KBM-7 (cell line): ENCODE measurements around the gene C3orf62.
"Not testable (repeated sequence)": the region's sequence is repeated elsewhere in the genome, so short reads cannot be mapped to it uniquely, and the experiment has no call there.

Experiments used
- DNase-seq: peaks from one replicate; pipeline ENCODE4 v3.0.0-alpha.2; 2015
- in situ Hi-C: fragments of 300-500 bp; cut with MboI; formaldehyde crosslinking; loops from 2 replicates; pipeline ENCODE4 v1.14.3; 2020; ENCODE audit warnings: low sequenced_read_pairs, low pct_unique_long_range_greater_than_20kb, mixed read lengths

Gene C3orf62

DNA sequence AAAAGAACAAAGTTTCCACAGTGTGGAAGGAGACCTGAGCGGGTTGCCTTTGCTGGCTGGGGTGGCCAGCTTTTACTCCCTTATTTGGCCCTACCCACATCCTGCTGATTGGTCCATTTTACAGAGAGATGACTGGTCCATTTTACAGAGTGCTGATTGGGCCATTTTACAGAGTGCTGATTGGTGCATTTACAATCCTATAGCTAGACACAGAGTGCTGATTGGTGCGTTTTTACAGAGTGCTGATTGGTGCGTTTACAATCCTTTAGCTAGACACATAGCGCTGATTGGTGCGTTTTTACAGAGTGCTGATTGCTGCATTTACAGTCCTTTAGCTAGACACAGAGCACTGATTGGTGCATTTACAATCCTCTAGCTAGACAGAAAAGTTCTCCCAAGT, 48.2 kb downstream of the C3orf62 start:
- in situ Hi-C loops, result not testable (repeated sequence)

GRCh38 chr3:49222002-49222401, 55.0 kb downstream of the C3orf62 start:
- in situ Hi-C loops, result no loop called here
- DNase-seq, result no peak

More for the DNA sequence above, 48.2 kb downstream of the C3orf62 start:
- not testable (repeated sequence) for DNase-seq

DNA sequence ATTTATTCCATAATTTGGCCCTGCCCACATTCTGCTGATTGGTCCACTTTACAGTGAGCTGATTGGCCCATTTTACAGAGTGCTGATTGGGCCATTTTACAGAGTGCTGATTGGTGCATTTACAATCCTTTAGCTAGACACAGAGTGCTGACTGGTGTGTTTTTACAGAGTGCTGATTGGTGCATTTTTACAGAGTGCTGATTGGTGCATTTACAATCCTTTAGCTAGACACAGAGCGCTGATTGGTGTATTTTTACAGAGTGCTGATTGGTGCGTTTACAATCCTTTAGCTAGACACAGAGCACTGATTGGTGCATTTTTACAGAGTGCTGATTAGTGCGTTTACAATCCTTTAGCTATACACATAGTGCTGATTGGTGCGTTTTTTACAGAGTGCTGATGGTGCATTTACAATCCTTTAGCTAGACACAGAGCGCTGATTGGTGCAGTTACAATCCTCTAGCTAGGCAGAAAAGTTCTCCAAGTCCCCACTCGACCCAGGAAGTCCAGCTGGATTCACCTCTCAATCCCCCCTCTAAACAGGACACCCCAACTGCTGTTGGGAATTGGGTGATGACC, 56.0 kb downstream of the C3orf62 start:
- in situ Hi-C loops, DNase-seq: not testable (repeated sequence)

- DNase-seq, result no peak
- in situ Hi-C loops, result no loop called here
Measured at GRCh38 chr3:49219132-49219531, 57.9 kb downstream of the C3orf62 start.
